ENCODE results near the gene TNP2. TPM values are rescaled to one million over a fixed set of nuclear protein-coding genes. Genes with fewer than 3 reads are reported as not detected.

The TNP2 gene
- total RNA-seq, 1 donor from 2014 or later, result not detected

DNA sequence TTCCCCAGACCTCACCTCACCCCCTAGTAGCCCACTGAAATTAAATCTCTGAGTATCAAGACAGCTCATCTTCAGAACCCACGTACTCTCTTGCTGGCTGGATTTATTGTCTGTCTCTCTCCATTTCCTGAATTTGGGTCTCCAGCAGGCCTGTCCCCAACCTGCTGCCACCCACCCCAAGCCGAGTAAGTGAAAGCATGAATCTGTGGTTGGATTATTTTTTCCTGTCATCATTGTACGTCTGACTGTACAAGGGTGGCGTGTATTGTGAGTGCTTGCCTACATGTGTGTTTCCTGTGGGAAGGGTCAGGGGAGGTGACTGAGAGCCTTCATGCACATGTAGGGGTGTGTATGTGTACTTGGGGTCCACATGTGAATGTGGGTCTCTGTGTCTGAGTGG, 5.4 kb downstream of the TNP2 start:
- Mint-ChIP-seq H3K9me3 (no peaks in the 10 kb centered on the region), H3K36me3 (no peaks in the 10 kb centered on the region), H3K27ac (peak overlapping the region; percentile 1), H3K4me3 (no peak overlapping the region), H3K27me3 (no peaks in the 10 kb centered on the region), H3K4me1 (ENCODE audit: unreplicated experiment) (peaks cover 4% of the 10 kb centered on the region)
- DNase-seq (ENCODE audit: extremely low spot score, unreplicated experiment), result no peak
- no peak for TF ChIP-seq CTCF (conservative IDR thresholded peaks at IDR 0.05)

DNA sequence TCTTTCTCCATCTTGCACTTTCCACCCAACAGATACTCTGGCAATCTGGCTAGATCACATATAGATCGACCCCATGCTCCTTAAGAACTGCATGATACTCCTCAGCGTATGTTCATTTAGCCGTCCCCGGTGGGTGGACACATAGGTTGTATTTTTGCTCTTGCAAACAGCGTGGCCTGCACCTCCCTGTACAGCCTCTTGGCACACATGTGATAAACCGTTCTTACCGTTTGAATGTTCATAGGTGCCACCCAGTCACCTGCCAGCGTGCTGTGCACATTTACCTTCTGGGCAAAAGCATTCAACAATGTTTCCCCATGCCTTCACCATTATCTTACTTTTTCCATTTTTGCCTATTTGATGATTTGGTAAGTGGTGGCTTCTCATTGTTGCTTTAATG, 6.2 kb downstream of the TNP2 start:
- H3K9me3 Mint-ChIP-seq, result no peaks in the 10 kb centered on the region
- peak overlapping the region; percentile 1 for H3K27ac Mint-ChIP-seq
- H3K4me1 Mint-ChIP-seq (ENCODE audit: unreplicated experiment), result peaks cover 4% of the 10 kb centered on the region

DNA sequence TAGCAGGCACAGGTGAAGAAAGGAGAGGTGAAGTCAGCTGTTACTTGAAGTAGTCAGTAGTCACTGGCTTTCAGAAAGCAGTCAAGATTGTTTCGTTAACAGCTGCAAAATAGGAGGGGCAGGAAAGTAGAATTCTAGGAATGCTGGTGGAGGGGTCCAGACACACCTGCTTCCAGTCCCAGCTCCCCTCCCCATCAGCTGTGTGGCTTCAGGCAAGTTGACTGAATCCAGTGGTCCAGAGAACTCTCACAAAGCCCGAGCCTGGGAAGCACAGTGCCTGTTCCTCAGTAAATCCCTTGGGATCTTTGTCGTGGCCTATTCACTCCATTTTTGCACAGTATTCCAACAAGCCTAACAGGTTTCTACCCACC, 8.5 kb downstream of the TNP2 start:
- Mint-ChIP-seq H3K27me3 (no peaks in the 10 kb centered on the region), H3K4me1 (ENCODE audit: unreplicated experiment) (peaks cover 11% of the 10 kb centered on the region), H3K4me3 (peak overlapping the region; percentile 50), H3K36me3 (no peaks in the 10 kb centered on the region), H3K27ac (peak overlapping the region; percentile 96), H3K9me3 (no peaks in the 10 kb centered on the region)
- DNase-seq (ENCODE audit: extremely low spot score, unreplicated experiment), result no peak
- TF ChIP-seq CTCF (conservative IDR thresholded peaks at IDR 0.05), result no peak

More for the DNA sequence above, 6.2 kb downstream of the TNP2 start:
- H3K27me3 Mint-ChIP-seq, result no peaks in the 10 kb centered on the region
- DNase-seq (ENCODE audit: extremely low spot score, unreplicated experiment), result no peak
- H3K36me3 Mint-ChIP-seq, result no peaks in the 10 kb centered on the region
- H3K4me3 Mint-ChIP-seq, result no peak overlapping the region
- no peak for TF ChIP-seq CTCF (conservative IDR thresholded peaks at IDR 0.05)

- Mint-ChIP-seq H3K27me3 (no peaks in the 10 kb centered on the region), H3K4me1 (ENCODE audit: unreplicated experiment) (peaks cover 11% of the 10 kb centered on the region), H3K27ac (peak overlapping the region; percentile 96), H3K36me3 (no peaks in the 10 kb centered on the region), H3K4me3 (peak overlapping the region; percentile 50), H3K9me3 (no peaks in the 10 kb centered on the region)
- TF ChIP-seq CTCF (conservative IDR thresholded peaks at IDR 0.05), result no peak
- DNase-seq (ENCODE audit: extremely low spot score, unreplicated experiment), result no peak
Observed at GRCh38 chr16:11259655-11260595, 9.2 kb downstream of the TNP2 start.

- H3K36me3 Mint-ChIP-seq, result no peaks in the 10 kb centered on the region
- peak overlapping the region; percentile 96 for H3K27ac Mint-ChIP-seq
- no peak for TF ChIP-seq CTCF (conservative IDR thresholded peaks at IDR 0.05)
- no peaks in the 10 kb centered on the region for H3K27me3 Mint-ChIP-seq
- H3K4me3 Mint-ChIP-seq, result no peak overlapping the region
- no peaks in the 10 kb centered on the region for H3K9me3 Mint-ChIP-seq
- peaks cover 13% of the 10 kb centered on the region for H3K4me1 Mint-ChIP-seq (ENCODE audit: unreplicated experiment)
- no peak for DNase-seq (ENCODE audit: extremely low spot score, unreplicated experiment)
Observed at GRCh38 chr16:11258553-11259492, 10.3 kb downstream of the TNP2 start.
